GM12878 (cell line): ENCODE data around the gene ACRBP. TPM values are rescaled to one million over a fixed set of nuclear protein-coding genes. Genes with fewer than 3 reads are reported as not detected.
A peak's percentile ranks its signal among the peaks of the same experiment; 100 is the strongest.

ENCODE experiments used
- ATAC-seq: fragments of 200-7000 bp; cut with Tn5 transposase; 3 replicates; pipeline ENCODE4 v1.9.1; 2020; ENCODE audit warnings: mild to moderate bottlenecking, moderate library complexity
- BruUV-seq: library from RNA; stranded (reverse); fragments of 400-500 nt; replicated peaks from 2 replicates; lab custom pipeline; 2021; lab: Mats Ljungman, UMichigan
- CTCF ChIA-PET: fragments of 300-600 bp; sonication (Branson Sonifier 250); formaldehyde crosslinking; extraction: SDS; loops from one replicate; lab custom pipeline; 2021; ENCODE audit warnings: inconsistent platforms; lab: Yijun Ruan, JAX
- POLR2A ChIA-PET: fragments of 350-600 bp; formaldehyde crosslinking; extraction: SDS; loops from one replicate; lab custom pipeline; 2021; ENCODE audit warnings: inconsistent platforms; lab: Charles Lee
- RAD21 ChIA-PET: fragments of 300-600 bp; sonication (Branson Sonifier 250); formaldehyde crosslinking; loops from one replicate; lab custom pipeline; 2023; ENCODE audit warnings: antibody characterized with exemption; ENCODE audit not compliant: unreplicated experiment; lab: Charles Lee
- SMC1A ChIA-PET: fragments of 300-600 bp; sonication (Branson Sonifier 250); formaldehyde crosslinking; loops from one replicate; lab custom pipeline; 2023; ENCODE audit not compliant: unreplicated experiment, uncharacterized antibody; lab: Charles Lee
- DNase-seq: peaks from one replicate; pipeline ENCODE4 v3.0.0-alpha.2; 2011; ENCODE audit warnings: low read depth, low spot score
- FAIRE-seq: peaks from 3 replicates; lab custom pipeline; 2011; peaks lifted over from hg19 to GRCh38; lab: Jason Lieb, UNC
- H2AFZ ChIP-seq: 2 replicates; pipeline ENCODE4 v1.6.0; 2011; ENCODE audit warnings: low read depth, low read length, control low read depth; ENCODE audit not compliant: control insufficient read depth
- H3K27ac ChIP-seq: 2 replicates; pipeline ENCODE4 v1.5.1; 2011; ENCODE audit warnings: control low read depth; ENCODE audit not compliant: control insufficient read depth, insufficient read depth
- H3K27me3 ChIP-seq, 2 experiments: replicated peaks in 1 of 2; 2 replicates each; pipeline versions ENCODE4 v1.6.0 to v1.6.1; 2011; ENCODE audit warnings: low read length in 1 of 2; ENCODE audit not compliant: control insufficient read depth in 2 of 2, insufficient read depth in 2 of 2
- H3K36me3 ChIP-seq, 2 experiments: 2 replicates each; pipeline ENCODE4 v1.5.1; 2011; ENCODE audit warnings: low read length in 1 of 2; ENCODE audit not compliant: control insufficient read depth in 2 of 2, insufficient read depth in 2 of 2
- H3K4me1 ChIP-seq: 2 replicates; pipeline ENCODE4 v1.6.1; 2011; ENCODE audit warnings: mild to moderate bottlenecking, low read length, moderate library complexity, mixed read lengths; ENCODE audit not compliant: control insufficient read depth, insufficient read depth
- H3K4me2 ChIP-seq: 2 replicates; pipeline ENCODE4 v1.6.0; 2011; ENCODE audit warnings: control low read depth; ENCODE audit not compliant: control insufficient read depth, insufficient read depth
- H3K4me3 ChIP-seq: fragments of 200-600 bp; sonication (generic); 2 replicates; pipeline ENCODE4 v1.5.1; 2016
- H3K79me2 ChIP-seq: 2 replicates; pipeline ENCODE4 v1.6.0; 2011; ENCODE audit warnings: low read length; ENCODE audit not compliant: control insufficient read depth, insufficient read depth
- H3K9ac ChIP-seq: 2 replicates; pipeline ENCODE4 v1.8.0; 2011; ENCODE audit warnings: low read length, control low read depth, mixed read lengths; ENCODE audit not compliant: control insufficient read depth, insufficient read depth
- H3K9me3 ChIP-seq: replicated peaks from 3 replicates; pipeline ENCODE4 v1.5.1; 2011; ENCODE audit warnings: mild to moderate bottlenecking, low read length; ENCODE audit not compliant: control insufficient read depth, insufficient read depth
- H4K20me1 ChIP-seq: 2 replicates; pipeline ENCODE4 v1.6.0; 2011; ENCODE audit not compliant: control insufficient read depth, insufficient read depth
- CBX5 ChIP-seq: sonication (generic); IDR thresholded peaks from 2 replicates; pipeline ENCODE4 v1.6.1; 2016; ENCODE audit warnings: low read depth, moderate library complexity, mild to moderate bottlenecking, inconsistent platforms
- CTCF ChIP-seq, 3 experiments: IDR thresholded peaks in 2 of 3; conservative IDR thresholded peaks in 1 of 3; 2 replicates each; pipeline ENCODE4 v1.5.1; 2011; ENCODE audit warnings: low read depth in 3 of 3, low read length in 3 of 3, mild to moderate bottlenecking in 3 of 3, control low read depth in 2 of 3, moderate library complexity in 2 of 3, inconsistent platforms in 1 of 3, mixed read lengths in 1 of 3; ENCODE audit not compliant: control insufficient read depth in 2 of 3, insufficient read depth in 1 of 3; ENCODE audit errors: extremely low read depth in 1 of 3
- DPF2 ChIP-seq: fragments of 450-650 bp; IDR thresholded peaks from 2 replicates; pipeline ENCODE4 v1.6.1; 2017; ENCODE audit warnings: mild to moderate bottlenecking
- ETV6 ChIP-seq, 2 experiments: fragments of 450-650 bp in 1 of 2; IDR thresholded peaks in 1 of 2; conservative IDR thresholded peaks in 1 of 2; 2 replicates each; pipeline ENCODE4 v1.6.1; 2014; ENCODE audit warnings: antibody characterized with exemption in 1 of 2, borderline replicate concordance in 1 of 2, low read depth in 1 of 2, mild to moderate bottlenecking in 1 of 2, moderate library complexity in 1 of 2
- GATAD2B ChIP-seq: fragments of 450-650 bp; conservative IDR thresholded peaks from 2 replicates; pipeline ENCODE4 v1.6.1; 2017; ENCODE audit warnings: low read depth, mild to moderate bottlenecking, moderate library complexity
- IKZF2 ChIP-seq, 2 experiments: fragments of 450-650 bp; IDR thresholded peaks; 2 replicates each; pipeline ENCODE4 v1.6.1; 2017; ENCODE audit warnings: mild to moderate bottlenecking in 2 of 2, moderate library complexity in 2 of 2
- MYC ChIP-seq: IDR thresholded peaks from 2 replicates; pipeline ENCODE4 v1.6.1; 2011; ENCODE audit warnings: mild to moderate bottlenecking, low read length, moderate library complexity, inconsistent platforms; ENCODE audit not compliant: insufficient read depth, insufficient replicate concordance, insufficient read length, severe bottlenecking
- NFXL1 ChIP-seq: fragments of 450-650 bp; IDR thresholded peaks from 2 replicates; pipeline ENCODE4 v1.6.1; 2017; ENCODE audit warnings: antibody characterized with exemption, mild to moderate bottlenecking, borderline replicate concordance
- NFYB ChIP-seq: IDR thresholded peaks from 2 replicates; pipeline ENCODE4 v1.6.1; 2011; ENCODE audit warnings: low read depth, mild to moderate bottlenecking, low read length, improper control_type of control experiment, moderate library complexity; ENCODE audit not compliant: insufficient read depth
- PKNOX1 ChIP-seq: fragments of 450-650 bp; IDR thresholded peaks from 2 replicates; pipeline ENCODE4 v1.6.1; 2016; ENCODE audit warnings: mild to moderate bottlenecking
- RCOR1 ChIP-seq: conservative IDR thresholded peaks from 2 replicates; pipeline ENCODE4 v1.6.1; 2012; ENCODE audit warnings: low read depth, low read length, improper control_type of control experiment
- SMC3 ChIP-seq: IDR thresholded peaks from 2 replicates; pipeline ENCODE4 v1.6.1; 2011; ENCODE audit warnings: low read length, improper control_type of control experiment, borderline replicate concordance
- ZBTB33 ChIP-seq: fragments of 450-650 bp; IDR thresholded peaks from 2 replicates; pipeline ENCODE4 v1.6.1; 2017; ENCODE audit warnings: mild to moderate bottlenecking
- WGBS: methylation state at CpG from one replicate; pipeline ENCODE4 v1.1.6; 2016; ENCODE audit warnings: low lambda C conversion rate; ENCODE audit not compliant: insufficient replicate concordance, insufficient coverage; ENCODE audit errors: missing lambda C conversion rate; 5-methylcytosine and 5-hydroxymethylcytosine counted together
- in situ Hi-C: fragments of 300-500 bp; cut with MboI; formaldehyde crosslinking; loops from 9 replicates; pipeline ENCODE4 v1.14.3; 2018; ENCODE audit warnings: mixed read lengths
- intact Hi-C: fragments of 100-400 bp; cut with micrococcal nuclease; formaldehyde crosslinking; loops from one replicate; pipeline ENCODE4 v1.14.2; 2022; ENCODE audit not compliant: unreplicated experiment
- polyA plus RNA-seq, 11 experiments: library from polyadenylated mRNA; depleted of rRNA in 4 of 11; unstranded in 6 of 11; stranded (reverse) in 5 of 11; fragments of >200 nt; fragmentation: Nextera tagmentation in 4 of 11; fragmentation: Illumina TruSeq in 1 of 11; extraction: Ambion mirVana in 4 of 11; extraction: Trizol in 1 of 11; gene quantifications; 1 replicate in 1 of 11; 2 replicates in 10 of 11; pipeline versions ENCODE4 v1.2.1 to v1.2.3, GENCODE V29; 2011 to 2016; ENCODE audit warnings: inconsistent platforms in 2 of 11, missing spikeins in 2 of 11, low read depth in 1 of 11
- total RNA-seq, 4 experiments: library from RNA; depleted of rRNA in 3 of 4; stranded (reverse); fragments of >200 nt in 3 of 4; fragmentation: Illumina TruSeq in 1 of 4; extraction: Trizol in 1 of 4; gene quantifications; 2 replicates each; pipeline versions ENCODE4 v1.2.1 to v1.2.3, GENCODE V29; 2013 to 2021

Gene ACRBP
- total and polyA plus RNA-seq, 10 of the 15 experiments (the other 5 are each of a cell fraction or from before 2014, with no cell fraction given), result 0.54 to 1.4 (median 0.87) TPM

GRCh38 chr12:6646276-6647082, 753 bp downstream of the ACRBP start (continued):
- TF ChIP-seq PKNOX1 (no peak), RCOR1 (no peak), IKZF2 (IDR thresholded peaks at IDR 0.05) (no peak), CBX5 (no peak), ZBTB33 (no peak)

- ChIA-PET CTCF (interaction anchor here (0.7 to 3.6 kb wide), 22 partner anchors 9 to 147 kb away, joined by 3 to 23 read pairs (median 5); partner anchors contain the start of genes LPAR5 and NOP2), RAD21 (interaction anchor here (0.9 to 2.5 kb wide), 10 partner anchors 10 to 81 kb away, joined by 4 to 24 read pairs (median 8); partner anchors contain the start of genes CHD4, LPAR5 and ZNF384), SMC1A (interaction anchor here (0.8 to 4.2 kb wide), 13 partner anchors 10 to 219 kb away, joined by 3 to 23 read pairs (median 6); partner anchors contain the start of gene LPAR5), POLR2A (interaction anchor here (0.5 to 2.9 kb wide), 7 partner anchors 11 to 326 kb away, joined by 3 to 47 read pairs (median 3); partner anchors contain the start of genes COPS7A and LPAR5)
- BruUV-seq, result no TSS peak
- FAIRE-seq (no peak), ATAC-seq (no peak), DNase-seq (no peak)
- in situ Hi-C loops, result no loop called here
- Histone ChIP-seq H3K79me2 (no peaks in the 10 kb centered on the region), H4K20me1 (no peaks in the 10 kb centered on the region), H3K4me2 (peak overlapping the region; percentile 45), H3K27ac (peak overlapping the region; percentile 48), H3K36me3 (no peaks in the 10 kb centered on the region), H2AFZ (no peak overlapping the region; the same call in 1 of the 2 replicates), H3K4me3 (no peak overlapping the region), H3K27me3 (no peaks in the 10 kb centered on the region), H3K9ac (no peak overlapping the region), H3K9me3 (peaks cover 15% of the 10 kb centered on the region), H3K4me1 (peaks cover 14% of the 10 kb centered on the region)
- intact Hi-C loops, result no loop called here
- 64% methylated on average over 5 of the region's 5 CpGs for WGBS
- TF ChIP-seq PKNOX1 (no peak), DPF2 (no peak), NFXL1 (no peak), ETV6 (conservative IDR thresholded peaks at IDR 0.05 in 1 of 2, IDR thresholded peaks at IDR 0.05 in 1 of 2; ENCODE audit: borderline replicate concordance in 1 of 2, low read depth in 1 of 2) (no peak), GATAD2B (no peak), MYC (no peak), SMC3 (0 out of 2 replicates have a peak, but pooled peaks have one; percentile 27), NFYB (no peak), CTCF (IDR thresholded peaks at IDR 0.05 in 2 of 3, conservative IDR thresholded peaks at IDR 0.05 in 1 of 3; ENCODE audit: control insufficient read depth in 2 of 3, extremely low read depth in 1 of 3, insufficient read depth in 1 of 3, low read depth in 3 of 3, low read length in 3 of 3) (peak in 1 of 3 experiments; percentile 34; a peak in 2 of 6 replicates)
These were observed 2.3 kb downstream of the ACRBP start for GRCh38 chr12:6644903-6645302.
